ENCODE measurements around the gene SERPING1.

The SERPING1 gene

DNA sequence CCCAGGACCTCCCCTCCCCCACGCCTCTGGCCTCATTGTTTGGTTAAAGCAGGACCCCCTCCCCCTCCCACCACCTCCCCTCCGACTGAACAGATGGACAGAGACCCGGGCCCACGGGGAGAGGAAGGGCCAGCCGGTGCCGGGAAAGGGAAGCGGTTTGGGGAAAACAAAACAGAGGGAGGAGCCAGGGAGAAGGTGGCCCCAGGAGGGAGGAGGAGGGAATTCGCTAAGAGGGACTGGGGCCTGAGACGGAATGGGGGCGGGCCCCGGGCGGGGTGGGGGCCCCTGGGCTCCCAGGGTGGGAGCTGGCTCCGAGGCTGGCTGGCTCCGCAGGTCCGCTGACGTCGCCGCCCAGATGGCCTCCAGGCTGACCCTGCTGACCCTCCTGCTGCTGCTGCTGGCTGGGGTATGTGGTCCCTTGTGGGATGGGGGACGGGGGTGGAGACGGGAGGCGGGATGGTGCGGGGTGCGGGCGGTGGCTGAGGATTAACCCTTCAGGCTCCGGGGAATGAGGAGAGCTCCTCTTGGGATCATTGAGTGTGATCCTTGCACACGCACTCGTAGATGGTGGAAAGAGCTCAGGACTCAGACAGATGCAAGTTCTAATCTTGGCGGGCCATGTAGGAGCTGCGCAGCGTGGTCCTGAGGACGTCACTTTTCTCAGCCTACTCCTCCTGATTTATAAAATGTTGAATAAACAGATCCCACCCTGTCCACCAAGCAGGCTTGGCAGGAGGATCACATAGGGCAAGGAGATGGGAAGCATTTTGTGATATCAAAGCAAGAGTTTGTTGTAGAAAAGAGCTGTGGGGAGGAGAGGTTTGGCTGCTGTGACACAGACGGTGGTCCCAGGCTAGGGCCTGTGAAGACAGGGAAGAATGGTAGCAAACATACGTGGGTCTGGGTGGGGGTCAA, 688 bp downstream of the SERPING1 start:
- DNase-seq: no peak

DNA sequence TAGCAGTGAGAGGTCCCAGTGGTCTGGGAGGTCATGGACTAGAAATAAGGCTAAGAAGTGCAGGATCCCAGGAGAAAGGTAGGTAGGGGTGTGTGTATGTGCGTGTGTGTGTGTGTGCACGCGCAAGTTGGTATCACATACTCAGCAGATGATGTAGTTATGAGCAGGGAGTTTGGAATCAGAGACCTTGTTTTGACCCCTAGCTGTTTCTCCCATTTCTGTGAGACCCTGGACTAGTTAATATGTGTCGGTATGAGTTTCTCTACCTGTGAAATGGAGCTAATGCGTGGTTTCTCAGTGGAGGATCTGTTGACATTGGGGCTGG, 1.3 kb downstream of the SERPING1 start:
- no peak for DNase-seq

DNA sequence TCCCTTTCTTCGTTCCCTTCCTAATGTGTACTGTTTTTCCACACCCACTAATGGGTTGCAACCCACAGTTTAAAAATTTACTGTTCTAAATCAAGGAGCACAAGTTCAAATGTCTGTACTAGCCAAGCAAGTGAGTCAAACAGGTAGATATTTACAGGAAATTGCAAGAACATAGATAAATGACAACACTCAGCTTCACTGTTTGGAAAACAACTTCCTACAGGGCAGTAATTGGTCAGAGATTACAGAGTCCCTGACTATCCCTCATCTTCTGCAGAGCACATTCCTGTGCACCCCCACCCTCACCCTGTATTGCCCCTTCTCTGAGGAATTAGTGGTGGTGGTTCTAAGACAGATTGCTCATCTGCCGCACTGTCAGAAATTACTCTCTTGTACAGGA, 1.9 kb downstream of the SERPING1 start:
- DNase-seq: no peak

DNA sequence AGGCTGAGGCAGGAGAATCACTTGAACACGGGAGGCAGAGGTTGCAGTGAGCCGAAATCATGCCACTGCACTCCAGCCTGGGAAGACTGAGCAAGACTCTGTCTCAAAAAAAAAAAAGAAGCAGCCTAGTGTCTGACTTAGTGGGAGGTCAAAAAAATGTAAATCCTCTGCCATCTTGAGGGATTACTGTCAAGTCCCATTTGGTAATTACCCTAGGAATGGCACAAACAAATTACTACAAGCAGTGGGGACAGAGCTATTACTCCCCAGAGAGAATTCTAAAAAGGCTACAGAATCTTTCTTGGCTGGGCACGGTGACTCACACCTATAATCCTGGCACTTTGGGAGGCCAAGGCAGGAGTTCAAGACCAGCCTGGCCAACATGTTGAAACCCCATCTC, 3.8 kb downstream of the SERPING1 start:
- no peak for DNase-seq

DNA sequence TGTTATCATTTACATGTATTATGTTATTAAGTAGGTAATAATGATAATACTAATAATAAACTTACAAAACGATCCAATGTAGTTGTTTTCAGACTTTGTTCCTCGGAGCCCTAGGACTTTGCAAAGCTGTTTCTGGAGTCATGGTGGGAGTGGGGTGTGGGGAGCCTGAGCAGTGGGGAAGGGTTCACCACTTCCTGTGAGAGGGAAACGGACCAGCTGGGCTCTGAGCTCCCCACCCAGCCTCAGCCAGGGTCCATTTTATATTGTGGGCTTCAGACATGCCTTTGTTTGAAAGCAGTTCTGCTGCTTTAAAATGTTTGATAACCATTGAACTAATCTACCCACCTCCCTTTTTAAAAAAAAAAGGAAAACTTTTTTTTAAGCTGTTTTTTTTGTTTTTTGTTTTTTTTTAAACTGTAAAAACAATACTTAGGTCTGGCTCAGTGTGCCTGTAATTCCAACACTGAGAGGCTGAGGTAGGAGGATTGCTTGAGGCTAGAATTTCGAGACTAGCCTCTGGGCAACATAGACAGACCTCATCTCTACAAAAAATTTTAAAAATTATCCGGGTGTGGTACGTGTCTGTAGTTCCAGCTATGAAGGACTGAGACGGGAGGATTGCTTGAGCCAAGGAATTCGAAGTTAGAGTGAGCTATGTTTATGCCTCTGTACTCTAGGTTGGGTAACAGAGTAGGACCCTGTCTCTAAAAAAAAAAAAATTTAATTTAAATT, 7.0 kb downstream of the SERPING1 start:
- DNase-seq: no peak

DNA sequence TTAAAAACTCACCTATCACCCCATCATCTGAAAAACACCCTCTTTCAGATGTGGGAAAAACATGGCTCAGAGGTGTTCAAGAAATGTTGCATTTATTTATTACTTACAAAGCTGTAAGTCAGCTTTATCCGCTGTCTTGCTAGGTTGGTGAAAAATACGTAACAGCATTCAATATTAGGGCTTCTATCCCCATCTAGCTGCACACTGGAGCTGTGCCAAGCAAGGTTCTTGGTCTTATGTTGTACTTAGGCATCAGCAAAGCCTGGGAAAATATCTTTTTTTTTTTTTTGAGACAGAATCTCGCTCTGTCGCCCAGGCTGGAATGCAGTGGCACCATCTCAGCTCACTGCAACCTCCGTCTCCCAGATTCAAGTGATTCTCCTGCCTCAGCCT, 7.5 kb downstream of the SERPING1 start:
- no peak for DNase-seq

DNA sequence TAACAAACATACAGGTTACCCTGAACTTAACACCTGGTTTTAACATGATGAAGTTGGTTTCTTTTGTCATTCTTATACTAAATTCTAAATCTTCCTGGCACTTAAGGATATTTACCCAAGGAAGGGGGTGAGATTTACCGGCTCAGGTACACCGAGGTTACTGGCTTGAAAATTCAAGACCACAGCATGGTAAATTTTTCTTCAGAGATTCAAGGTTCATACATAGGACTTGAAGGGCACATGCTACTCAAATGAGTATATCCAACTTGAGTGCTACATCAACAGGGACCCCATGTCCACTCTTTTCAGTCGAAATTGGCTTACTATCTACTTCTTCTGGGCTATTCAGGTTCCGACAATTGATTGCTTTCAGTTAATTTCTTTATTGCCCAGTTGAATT, 12.7 kb downstream of the SERPING1 start:
- no peak for DNase-seq

DNA sequence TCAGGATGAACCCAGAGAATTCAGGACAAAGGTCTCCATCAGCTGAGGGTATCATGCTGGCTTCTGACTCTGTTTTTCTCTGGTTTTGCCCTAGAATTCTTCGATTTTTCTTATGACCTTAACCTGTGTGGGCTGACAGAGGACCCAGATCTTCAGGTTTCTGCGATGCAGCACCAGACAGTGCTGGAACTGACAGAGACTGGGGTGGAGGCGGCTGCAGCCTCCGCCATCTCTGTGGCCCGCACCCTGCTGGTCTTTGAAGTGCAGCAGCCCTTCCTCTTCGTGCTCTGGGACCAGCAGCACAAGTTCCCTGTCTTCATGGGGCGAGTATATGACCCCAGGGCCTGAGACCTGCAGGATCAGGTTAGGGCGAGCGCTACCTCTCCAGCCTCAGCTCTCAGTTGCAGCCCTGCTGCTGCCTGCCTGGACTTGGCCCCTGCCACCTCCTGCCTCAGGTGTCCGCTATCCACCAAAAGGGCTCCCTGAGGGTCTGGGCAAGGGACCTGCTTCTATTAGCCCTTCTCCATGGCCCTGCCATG, 16.8 kb downstream of the SERPING1 start:
- DNase-seq: no peak

DNA sequence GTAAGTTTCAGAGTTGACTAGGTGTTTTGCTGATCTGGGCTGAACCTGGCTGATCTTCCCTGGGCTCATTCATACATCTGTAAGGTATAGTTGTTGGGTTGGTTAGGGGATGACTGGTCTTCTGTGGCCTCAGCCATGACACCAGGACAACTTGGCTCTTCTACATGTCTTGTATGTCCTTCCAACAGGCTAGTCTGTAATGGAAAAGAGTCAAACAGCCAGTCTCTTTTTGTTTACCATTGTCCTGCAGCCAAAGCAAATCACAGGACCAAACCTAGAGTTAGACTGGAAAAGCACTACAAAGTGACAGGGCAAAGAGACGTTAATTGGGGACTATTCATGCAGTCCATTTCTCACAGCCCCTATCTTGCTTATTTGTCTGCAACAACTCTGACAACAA, 17.8 kb downstream of the SERPING1 start:
- no peak for DNase-seq

DNA sequence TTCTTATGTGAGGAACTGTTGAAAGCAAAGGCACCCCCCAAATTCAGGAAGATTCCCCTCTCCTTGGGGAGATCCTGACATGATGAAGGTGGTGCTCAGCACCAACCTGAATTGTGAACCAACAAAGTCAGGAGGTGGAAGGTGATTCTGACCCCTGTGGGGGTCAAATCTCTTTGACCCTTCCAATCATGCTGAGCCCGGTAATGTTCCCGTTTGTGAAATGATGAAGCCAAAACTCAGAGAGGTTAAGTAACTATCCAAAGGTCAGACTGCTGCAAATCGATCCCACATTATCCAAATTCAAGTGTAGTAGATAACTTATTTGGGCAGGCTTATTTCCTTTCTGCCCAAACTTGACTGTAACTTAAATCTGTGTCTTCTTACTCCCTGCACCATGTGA, 19.1 kb downstream of the SERPING1 start:
- no peak for DNase-seq

DNA sequence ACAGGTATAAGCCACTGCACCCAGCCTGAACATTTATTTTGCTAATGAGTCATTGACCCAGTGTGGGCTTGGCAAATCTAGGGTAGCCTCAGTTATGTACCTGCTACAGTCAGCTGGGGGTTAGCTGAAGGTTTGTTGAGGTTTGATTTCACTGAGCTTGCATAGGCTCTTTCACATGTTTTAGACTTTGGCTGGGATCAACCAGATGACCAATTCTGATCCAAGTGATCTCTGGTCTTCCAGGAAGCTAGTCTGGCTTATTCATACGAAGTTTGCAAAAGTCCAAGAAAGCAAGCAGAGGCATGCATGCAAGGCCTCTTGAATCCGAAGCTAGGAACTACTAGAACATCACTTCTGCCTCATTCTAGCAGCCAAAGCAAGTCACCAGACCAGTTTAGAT, 21.0 kb downstream of the SERPING1 start:
- no peak for DNase-seq

DNA sequence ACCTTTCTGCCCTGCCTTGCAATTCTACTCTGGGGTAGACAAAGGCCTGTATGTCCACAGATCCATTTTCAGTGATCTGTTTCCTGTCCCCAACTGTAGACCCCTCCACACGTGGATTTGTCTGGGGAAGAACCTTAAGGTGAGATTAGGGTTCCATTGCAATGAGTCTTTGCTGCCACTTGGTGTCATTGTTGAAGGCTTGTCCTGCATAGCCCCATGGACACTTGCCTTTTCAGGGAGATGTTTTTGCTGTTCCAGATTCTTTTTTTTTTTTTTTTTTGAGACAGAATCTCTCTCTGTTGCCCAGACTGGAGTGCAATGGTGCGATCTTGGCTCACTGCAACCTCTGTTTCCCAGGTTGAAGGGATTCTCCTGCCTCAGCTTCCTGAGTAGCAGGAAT, 21.8 kb downstream of the SERPING1 start:
- no peak for DNase-seq

DNA sequence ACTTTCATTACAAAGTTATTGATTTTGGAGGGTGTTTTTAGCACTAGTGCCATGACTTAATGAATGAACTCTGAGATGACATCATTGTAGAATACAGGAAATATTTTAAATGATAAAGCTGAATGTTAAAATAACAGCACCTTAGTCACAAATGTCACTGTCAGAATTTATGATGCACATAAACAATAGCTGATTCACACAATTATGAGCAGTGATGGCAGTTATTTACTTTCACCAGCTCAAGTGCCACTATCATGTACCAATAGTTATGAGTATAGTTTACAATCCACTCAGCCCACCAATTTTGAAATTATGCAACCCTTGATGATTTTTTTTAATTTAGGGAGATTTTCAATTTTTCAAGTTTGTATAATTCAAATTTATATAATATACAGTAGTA, 23.0 kb downstream of the SERPING1 start:
- DNase-seq: no peak

DNA sequence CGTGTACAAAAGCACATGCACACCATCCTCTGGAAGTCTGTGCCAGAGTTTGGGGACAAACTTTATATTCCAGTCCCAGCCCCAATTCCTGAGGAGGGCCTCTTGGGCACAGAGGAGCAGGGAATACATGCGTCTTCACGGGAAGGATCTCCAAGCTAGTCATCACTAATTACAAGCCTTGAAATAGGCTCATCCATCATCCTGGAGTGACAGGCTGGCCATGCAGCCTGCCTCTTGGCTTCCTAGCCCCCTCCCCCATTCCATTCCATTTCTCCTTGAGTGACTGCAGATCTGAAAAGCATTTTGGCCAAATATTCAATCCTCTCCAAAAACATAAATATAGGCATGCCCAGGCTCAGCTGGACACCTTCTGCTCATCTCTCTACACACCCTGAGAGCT, 24.8 kb downstream of the SERPING1 start:
- no peak for DNase-seq

DNA sequence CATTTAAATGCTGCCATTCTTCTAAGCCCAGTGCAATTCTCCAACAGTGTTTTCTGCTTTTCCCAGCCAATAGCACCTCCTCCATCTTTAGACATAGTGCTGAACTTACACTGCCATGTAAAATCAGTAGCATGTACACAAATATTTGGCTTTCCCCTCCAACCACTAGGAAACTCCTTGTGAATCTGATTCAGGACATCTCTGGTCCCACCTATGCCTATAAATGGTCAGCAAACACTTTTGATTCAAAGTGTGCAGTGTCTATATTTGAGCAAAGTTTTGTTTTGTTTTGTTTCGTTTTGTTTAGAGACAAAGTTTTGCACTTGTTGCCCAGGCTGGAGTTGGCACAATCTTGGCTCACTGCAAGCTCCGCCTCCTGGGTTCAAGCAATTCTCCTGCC, 27.4 kb downstream of the SERPING1 start:
- DNase-seq: no peak

DNA sequence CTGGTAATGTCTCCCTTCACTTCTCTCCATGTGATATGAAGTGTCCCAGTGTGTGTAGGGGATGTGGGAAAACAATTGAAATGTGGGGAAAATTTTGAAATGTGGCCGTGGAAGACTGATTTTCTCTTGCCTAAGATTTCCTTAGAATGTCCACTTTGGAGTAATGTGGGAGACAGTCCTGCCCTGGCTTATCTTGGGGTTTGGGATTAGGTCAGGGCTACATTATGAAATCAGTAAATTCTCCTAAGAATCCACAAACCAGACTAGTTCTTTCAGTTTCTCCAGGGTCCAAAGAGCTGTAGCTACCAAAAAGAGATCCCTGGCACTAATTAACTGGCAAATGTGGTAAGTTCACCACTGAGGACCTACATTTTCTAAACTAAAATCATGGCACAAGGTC, 29.4 kb downstream of the SERPING1 start:
- DNase-seq: no peak

DNA sequence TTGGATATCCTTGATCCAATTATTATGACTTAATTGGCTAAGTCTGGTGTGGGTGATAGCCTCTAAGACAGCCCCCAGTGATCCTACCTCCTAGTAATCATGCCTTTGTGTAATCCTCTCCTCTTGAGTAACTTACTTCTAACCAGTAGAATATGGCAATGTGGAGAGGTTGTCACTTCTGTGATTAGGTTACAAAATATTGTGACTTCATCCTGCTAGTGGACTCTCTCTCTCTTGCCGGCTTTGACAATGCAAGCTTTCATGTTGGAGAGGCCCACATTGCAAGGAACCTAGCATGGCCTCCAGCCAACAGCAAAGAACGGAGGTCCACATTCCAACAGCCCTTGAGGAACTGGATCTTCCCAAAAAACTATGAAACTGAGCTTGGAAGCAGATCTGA, 32.7 kb downstream of the SERPING1 start:
- DNase-seq: no peak

DNA sequence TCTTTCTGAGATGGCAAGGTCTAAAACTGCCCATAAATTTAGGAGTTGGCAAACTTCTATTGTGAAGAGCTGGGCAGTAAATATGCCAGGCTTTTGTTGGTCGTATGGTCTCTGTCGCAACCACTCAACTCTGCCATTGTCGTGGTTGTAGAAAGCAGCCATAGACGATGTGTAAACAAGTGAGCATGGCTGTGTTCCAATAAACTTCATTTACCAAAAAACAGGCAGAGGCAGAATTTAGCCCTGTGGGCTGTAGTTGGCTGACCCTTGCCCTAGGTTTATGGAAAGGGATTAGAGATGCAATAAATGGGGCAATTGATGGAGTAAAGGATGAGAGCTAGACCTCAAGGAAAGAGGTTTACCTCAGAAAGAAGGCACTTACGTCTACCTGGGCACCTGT, 34.6 kb downstream of the SERPING1 start:
- DNase-seq: no peak

DNA sequence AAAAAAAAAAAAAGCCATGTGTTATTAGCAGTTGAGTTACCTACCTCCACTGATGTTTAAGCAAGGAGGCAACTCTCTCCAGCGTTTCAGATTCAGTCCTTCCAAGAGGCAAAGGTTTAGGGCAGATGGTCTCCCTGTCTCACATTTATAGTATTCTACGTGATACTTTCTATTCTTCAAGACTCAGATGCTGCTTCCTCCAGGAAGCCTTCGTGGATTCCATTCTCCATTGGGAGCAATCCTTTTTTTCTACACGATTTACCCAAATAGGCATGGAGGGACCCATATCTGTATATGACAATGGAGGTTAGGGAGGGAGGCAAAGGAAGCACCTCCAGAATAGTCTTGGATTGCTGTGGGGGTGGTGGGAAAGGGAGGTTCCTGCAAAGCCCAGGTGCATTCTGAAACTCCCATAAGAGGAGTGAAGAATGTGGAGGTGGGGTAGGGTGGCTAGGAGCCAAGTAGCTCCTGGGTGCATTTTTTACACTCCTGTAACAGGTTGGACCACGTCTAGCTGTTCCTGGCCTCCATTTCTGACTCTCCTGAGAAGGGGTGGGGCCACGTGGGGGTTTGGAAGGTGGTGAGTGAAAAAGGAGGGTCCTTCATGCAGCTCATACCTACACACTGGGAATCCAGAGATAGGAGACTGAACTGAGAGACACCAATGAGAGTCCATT, 36.0 kb downstream of the SERPING1 start:
- no peak for DNase-seq

DNA sequence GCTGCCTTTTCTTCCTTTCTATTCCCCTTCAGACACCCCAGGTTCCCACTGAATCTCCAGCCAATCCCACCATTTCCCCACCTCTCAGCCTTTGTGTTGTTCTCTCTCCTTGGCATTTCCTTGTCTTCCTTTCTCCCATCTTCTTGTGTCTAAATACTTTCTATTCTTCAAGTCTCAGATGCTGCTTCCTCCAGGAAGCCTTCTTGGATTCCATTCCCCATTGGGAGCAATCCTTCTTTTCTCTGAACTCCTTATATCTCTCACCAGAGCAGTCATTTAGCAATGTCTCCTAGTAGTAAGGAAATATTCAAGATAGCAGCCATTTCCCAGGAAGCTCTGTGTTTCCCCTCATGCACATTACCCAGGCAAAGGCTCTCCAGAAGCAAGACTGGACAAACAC, 36.8 kb downstream of the SERPING1 start:
- DNase-seq: no peak

DNA sequence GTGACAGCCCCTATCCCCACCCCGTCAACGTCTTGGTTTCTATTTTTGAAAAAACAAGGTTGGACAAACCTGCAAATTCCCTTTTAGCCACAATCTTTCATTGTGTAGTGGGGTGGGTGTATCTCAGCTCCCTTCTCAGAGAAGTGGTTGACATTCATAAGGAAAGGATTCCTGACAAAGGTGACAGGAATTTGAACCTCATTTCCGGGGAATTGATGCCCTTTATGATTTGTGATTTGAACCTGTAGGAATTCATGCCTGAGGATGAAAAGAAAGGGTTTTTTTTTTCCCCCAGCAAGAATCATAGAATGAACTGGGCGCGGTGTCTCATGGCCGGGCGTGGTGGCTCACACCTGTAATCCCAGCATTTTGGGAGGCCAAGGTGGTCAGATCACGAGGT, 37.8 kb downstream of the SERPING1 start:
- DNase-seq: no peak

DNA sequence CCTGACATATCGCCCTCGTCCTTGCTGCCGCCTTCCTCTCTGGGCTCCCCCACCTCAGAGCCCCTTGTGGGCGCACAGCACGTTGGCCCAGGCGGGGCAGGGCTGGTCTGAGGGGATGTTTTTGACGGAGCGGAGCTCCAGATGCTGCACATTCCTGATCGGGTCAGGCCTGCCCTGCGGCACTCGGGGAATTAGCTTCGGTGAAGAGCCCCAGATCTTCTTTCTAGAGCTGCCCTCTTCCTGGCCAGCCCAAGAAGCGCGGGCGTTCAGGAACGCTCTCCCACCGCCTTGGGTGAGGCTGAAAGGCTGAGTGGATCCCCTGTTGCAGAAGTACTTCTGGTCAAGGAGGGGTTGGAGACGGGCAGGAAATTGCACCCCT, 40.1 kb downstream of the SERPING1 start:
- DNase-seq: no peak

DNA sequence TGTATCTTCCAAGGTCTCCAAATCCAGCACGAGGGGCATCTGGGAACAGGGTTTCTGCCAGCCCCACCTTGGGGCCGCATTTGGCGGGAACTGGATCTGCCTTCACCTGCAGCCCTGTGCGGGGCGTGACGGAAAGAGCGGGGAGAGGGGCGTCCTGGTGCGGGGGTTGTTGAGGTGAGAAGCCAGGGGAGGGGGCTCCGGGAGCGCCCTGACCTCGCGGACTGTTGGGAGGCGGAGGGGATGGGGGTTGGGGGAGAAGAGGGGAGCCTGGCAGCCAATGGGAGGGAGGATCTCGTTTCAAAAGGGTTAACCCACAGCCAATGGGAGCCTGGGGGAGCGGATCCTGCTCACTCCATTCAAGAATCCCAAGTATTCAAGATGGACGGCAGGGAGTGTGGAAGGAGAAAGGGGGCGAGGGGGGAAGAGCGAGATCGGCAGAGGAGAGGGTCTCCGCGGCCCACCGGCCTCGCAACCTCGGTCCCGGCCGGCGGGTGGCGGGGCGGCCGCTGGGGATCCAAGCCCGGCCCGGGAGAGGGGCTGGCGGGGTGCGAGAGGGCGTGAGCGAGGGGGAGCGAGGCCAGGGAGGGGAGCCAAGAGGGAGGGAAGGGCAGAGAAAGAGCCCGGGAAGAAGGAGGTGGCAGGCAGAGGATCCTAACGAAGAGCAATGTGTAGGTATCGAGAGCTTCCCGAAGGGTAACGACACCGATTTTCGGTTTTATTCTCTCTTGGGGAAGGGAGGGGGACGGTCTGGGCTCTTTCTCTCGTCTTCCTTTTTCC, 40.7 kb downstream of the SERPING1 start:
- no peak for DNase-seq

Measured in NCI-H2081 (cell line).